WERI-Rb-1 (cell line): ENCODE results near the gene MICALL2.
"Not testable (repeated sequence)": the region's sequence is repeated elsewhere in the genome, so short reads cannot be mapped to it uniquely, and the experiment has no call there.

Source experiments
- DNase-seq: peaks from one replicate; pipeline ENCODE4 v3.0.0-alpha.2; 2020
- H3K27ac ChIP-seq: fragments of 250-450 bp; sonication (Bioruptor Pico); 2 replicates; pipeline ENCODE4 v1.5.1; 2020; ENCODE audit warnings: mild to moderate bottlenecking, moderate library complexity
- H3K27me3 ChIP-seq: fragments of 250-450 bp; sonication (Bioruptor Pico); 2 replicates; pipeline ENCODE4 v1.5.1; 2021; ENCODE audit warnings: mild to moderate bottlenecking, low read depth, moderate library complexity; ENCODE audit not compliant: insufficient read depth, severe bottlenecking
- H3K36me3 ChIP-seq: fragments of 250-450 bp; sonication (Bioruptor Pico); 2 replicates; pipeline ENCODE4 v1.5.1; 2020; ENCODE audit warnings: mild to moderate bottlenecking, moderate library complexity
- H3K4me3 ChIP-seq: 2 replicates; pipeline ENCODE4 v1.5.1; 2011; ENCODE audit warnings: low read depth, mild to moderate bottlenecking, control low read depth, low read length
- H3K9me3 ChIP-seq: fragments of 250-450 bp; sonication (Bioruptor Pico); 2 replicates; pipeline ENCODE4 v1.5.1; 2021; ENCODE audit warnings: mild to moderate bottlenecking, moderate library complexity; ENCODE audit not compliant: severe bottlenecking
- TF ChIP-seq, protein P1 (sequence below): IDR thresholded peaks from 2 replicates; pipeline ENCODE4 v1.5.1; 2011; ENCODE audit warnings: low read depth, mild to moderate bottlenecking, control low read depth, inconsistent platforms, low read length

Gene MICALL2

DNA sequence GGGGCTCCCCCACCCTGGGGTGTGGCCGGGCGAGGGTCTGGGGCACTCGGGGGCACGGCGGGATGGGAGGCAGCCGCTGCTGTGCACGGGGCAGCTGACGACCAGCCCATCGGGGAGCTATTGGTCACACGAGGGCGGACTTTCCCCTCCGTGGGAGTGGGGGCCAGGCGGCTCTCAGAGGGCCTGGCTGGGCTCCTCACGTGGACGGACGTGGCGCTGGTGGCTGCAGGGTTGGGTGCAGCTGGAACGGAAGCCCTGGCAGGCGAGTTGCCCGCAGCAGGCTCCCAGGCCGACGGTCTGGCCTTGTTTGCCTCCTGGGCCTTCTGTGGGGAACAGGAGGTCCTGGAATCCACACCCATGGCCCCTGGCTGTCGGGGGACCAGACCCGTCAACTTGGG lies 14.3 kb downstream of the MICALL2 start:
- Histone ChIP-seq H3K36me3 (no peaks in the 10 kb centered on the region), H3K4me3 (no peak overlapping the region), H3K27ac (no peak overlapping the region), H3K27me3 (no peaks in the 10 kb centered on the region), H3K9me3 (no peaks in the 10 kb centered on the region)
- DNase-seq, result no peak
- TF ChIP-seq, protein P1, sequence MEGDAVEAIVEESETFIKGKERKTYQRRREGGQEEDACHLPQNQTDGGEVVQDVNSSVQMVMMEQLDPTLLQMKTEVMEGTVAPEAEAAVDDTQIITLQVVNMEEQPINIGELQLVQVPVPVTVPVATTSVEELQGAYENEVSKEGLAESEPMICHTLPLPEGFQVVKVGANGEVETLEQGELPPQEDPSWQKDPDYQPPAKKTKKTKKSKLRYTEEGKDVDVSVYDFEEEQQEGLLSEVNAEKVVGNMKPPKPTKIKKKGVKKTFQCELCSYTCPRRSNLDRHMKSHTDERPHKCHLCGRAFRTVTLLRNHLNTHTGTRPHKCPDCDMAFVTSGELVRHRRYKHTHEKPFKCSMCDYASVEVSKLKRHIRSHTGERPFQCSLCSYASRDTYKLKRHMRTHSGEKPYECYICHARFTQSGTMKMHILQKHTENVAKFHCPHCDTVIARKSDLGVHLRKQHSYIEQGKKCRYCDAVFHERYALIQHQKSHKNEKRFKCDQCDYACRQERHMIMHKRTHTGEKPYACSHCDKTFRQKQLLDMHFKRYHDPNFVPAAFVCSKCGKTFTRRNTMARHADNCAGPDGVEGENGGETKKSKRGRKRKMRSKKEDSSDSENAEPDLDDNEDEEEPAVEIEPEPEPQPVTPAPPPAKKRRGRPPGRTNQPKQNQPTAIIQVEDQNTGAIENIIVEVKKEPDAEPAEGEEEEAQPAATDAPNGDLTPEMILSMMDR, result no peak

DNA sequence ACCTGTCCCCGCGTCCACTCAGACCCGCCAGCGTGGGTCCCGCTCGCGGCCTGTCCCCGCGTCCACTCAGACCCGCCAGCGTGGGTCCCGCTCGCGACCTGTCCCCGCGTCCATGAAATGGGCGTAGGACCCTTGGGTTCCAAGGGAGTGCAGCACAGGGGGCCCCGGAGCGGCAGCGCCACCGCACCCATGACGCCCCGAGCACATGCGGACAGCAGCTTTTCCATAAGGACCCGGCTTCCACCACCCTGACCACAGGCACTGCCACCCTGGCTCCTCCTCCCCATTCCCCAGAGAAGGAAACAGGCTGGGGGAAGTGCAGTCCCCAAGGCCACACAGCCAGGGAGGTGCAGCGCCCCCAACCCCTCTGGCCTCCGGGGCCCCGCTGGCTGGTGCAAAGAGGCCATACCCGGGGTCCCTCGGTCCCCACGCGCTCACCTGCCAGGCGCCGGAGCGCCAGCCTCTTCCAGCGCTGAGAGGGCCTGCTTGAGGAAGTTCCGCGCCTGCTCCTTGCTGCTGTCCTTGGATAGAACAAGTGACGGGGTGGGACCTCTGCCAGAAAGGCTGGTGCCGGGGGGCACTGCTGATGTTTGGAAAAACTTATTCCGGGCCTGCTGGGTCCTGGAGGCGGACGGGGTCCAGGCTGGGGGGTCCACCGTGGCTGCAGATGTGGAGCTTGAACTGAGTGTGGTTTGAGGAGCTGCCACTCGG lies 14.9 kb downstream of the MICALL2 start:
- TF ChIP-seq, protein P1, result no peak
- Histone ChIP-seq H3K36me3 (no peaks in the 10 kb centered on the region), H3K4me3 (no peak overlapping the region), H3K27ac (no peak overlapping the region), H3K9me3 (no peaks in the 10 kb centered on the region), H3K27me3 (no peaks in the 10 kb centered on the region)
- DNase-seq, result no peak

DNA sequence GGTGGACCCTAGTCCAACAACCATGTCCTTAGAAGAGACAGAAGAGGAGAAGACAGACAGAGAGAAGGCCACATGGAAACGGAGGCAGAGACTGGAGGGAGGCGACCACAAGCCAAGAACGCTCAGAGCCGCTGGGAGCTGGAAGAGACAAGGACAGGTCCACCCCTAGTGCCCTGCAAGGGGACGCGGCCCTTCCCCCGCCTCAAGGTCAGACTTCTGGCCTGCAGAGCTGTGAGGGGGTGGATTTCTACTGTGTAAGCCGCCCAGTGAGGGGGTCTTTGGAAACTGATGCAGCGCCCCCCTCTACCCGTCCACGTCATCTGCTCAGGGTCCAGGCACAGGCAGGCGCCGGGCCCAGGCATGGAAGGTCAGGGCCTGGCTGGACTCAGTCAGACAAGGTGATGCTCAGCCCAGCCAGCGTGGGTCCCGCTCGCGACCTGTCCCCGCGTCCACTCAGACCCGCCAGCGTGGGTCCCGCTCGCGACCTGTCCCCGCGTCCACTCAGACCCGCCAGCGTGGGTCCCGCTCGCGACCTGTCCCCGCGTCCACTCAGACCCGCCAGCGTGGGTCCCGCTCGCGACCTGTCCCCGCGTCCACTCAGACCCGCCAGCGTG lies 15.6 kb downstream of the MICALL2 start:
- H3K27me3 ChIP-seq, H3K9me3 ChIP-seq, H3K36me3 ChIP-seq, H3K4me3 ChIP-seq, H3K27ac ChIP-seq, DNase-seq: not testable (repeated sequence)

DNA sequence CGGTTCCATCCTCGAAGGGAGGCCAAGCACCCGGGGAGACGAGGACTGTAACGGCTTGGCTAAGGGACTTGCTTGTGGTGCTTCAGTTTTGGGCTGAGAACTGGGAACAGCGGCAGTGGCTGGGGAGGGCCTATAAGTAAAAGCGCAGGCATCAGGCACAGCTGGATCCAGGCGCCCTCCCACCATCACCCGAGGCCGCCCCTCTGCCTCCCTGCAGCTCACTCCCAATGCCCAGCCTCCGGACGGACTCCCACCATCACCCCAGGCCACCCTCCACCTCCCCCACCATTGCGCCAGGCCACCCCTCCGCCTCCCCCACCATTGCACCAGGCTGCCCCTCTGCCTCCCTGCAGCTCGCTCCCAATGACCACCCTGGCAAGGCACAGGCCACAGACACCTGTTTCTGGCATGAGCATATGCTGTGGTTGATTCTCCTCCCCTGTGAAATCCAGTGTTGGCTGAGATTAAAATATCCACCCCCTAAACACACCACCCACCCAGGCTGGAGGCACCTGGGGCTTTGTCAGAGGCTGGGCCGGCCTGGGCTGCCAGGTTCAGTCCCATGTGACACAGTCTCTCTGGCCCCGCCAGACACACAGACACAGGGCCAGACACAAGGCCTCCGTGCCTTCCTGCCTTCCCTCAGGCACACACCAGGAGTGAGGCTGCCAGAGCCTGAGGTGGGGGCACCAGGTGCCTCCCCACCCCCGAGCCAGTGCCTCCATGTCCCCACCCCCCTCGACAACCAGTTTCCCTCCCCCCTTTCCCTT lies 16.7 kb downstream of the MICALL2 start:
- H3K27ac ChIP-seq, result no peak overlapping the region
- DNase-seq, result no peak
- no peaks in the 10 kb centered on the region for H3K9me3 ChIP-seq
- H3K27me3 ChIP-seq, result no peaks in the 10 kb centered on the region
- no peak overlapping the region for H3K4me3 ChIP-seq
- TF ChIP-seq, protein P1, result no peak
- no peaks in the 10 kb centered on the region for H3K36me3 ChIP-seq

GRCh38 chr7:1441615-1442354 lies 17.5 kb downstream of the MICALL2 start:
- H3K27me3 ChIP-seq, result no peaks in the 10 kb centered on the region
- no peak overlapping the region for H3K27ac ChIP-seq
- H3K9me3 ChIP-seq, result no peaks in the 10 kb centered on the region
- DNase-seq, result no peak
- TF ChIP-seq, protein P1, result no peak
- H3K4me3 ChIP-seq, result no peak overlapping the region
- H3K36me3 ChIP-seq, result no peaks in the 10 kb centered on the region

DNA sequence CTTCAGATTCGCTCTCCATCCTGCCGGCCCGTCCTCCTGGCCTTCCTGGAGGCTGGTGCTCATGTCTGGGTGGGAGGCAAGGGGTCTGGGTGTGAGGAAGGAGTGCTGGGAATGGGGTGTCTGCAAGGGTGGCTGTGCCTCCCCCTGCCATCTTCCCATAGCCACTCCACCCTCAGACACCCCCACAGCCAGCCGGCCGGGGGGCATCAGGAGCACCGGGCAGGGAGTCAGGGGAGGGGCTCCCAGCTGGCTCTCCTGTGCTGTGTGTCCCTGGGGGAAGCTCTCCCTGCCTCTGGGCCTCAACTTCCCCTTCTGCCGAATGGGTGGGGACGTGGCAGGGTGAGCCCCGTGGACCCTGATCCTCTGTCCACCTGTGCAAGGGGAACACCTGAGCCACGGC lies 18.6 kb downstream of the MICALL2 start:
- TF ChIP-seq, protein P1, result no peak
- Histone ChIP-seq H3K4me3 (no peak overlapping the region), H3K36me3 (no peaks in the 10 kb centered on the region), H3K27me3 (no peaks in the 10 kb centered on the region), H3K27ac (no peak overlapping the region), H3K9me3 (no peaks in the 10 kb centered on the region)
- no peak for DNase-seq
